ENCODE data around the gene POU2AF2.
A peak's percentile ranks its signal among the peaks of the same experiment; 100 is the strongest.
"Not testable (repeated sequence)": the region's sequence is repeated elsewhere in the genome, so short reads cannot be mapped to it uniquely, and the experiment has no call there.

Gene POU2AF2

DNA sequence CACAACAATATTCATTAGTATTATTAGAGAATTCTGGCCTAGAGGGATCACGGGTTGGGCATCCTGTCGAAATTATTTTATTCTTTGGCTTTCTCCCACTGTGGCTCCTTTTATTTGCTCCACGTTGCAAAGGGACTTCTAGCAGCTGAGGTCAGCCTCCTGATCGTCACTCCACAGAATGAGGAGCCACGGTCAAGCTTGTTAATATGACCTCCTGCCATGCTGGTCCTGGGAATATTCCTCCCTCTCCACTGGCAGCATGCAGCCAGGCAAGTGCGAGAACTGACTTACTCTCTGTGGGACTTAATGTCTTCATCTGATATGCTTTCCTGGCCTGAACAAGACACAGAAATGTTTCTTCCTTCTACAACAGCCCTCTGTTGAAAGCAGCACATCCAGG is 73.8 kb downstream of the POU2AF2 start:
- DNase-seq (ENCODE audit: low read depth) = no peak
- H3K4me3 ChIP-seq (ENCODE audit: control insufficient read depth, low read depth, low read length) = no peak overlapping the region
- TF ChIP-seq, protein P1, sequence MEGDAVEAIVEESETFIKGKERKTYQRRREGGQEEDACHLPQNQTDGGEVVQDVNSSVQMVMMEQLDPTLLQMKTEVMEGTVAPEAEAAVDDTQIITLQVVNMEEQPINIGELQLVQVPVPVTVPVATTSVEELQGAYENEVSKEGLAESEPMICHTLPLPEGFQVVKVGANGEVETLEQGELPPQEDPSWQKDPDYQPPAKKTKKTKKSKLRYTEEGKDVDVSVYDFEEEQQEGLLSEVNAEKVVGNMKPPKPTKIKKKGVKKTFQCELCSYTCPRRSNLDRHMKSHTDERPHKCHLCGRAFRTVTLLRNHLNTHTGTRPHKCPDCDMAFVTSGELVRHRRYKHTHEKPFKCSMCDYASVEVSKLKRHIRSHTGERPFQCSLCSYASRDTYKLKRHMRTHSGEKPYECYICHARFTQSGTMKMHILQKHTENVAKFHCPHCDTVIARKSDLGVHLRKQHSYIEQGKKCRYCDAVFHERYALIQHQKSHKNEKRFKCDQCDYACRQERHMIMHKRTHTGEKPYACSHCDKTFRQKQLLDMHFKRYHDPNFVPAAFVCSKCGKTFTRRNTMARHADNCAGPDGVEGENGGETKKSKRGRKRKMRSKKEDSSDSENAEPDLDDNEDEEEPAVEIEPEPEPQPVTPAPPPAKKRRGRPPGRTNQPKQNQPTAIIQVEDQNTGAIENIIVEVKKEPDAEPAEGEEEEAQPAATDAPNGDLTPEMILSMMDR (conservative IDR thresholded peaks at IDR 0.05; ENCODE audit: control insufficient read depth, insufficient read depth, low read depth, low read length) = no peak

- not testable (repeated sequence) for DNase-seq (ENCODE audit: low read depth)
Observed at GRCh38 chr11:111320199-111320598, 74.7 kb downstream of the POU2AF2 start.

DNA sequence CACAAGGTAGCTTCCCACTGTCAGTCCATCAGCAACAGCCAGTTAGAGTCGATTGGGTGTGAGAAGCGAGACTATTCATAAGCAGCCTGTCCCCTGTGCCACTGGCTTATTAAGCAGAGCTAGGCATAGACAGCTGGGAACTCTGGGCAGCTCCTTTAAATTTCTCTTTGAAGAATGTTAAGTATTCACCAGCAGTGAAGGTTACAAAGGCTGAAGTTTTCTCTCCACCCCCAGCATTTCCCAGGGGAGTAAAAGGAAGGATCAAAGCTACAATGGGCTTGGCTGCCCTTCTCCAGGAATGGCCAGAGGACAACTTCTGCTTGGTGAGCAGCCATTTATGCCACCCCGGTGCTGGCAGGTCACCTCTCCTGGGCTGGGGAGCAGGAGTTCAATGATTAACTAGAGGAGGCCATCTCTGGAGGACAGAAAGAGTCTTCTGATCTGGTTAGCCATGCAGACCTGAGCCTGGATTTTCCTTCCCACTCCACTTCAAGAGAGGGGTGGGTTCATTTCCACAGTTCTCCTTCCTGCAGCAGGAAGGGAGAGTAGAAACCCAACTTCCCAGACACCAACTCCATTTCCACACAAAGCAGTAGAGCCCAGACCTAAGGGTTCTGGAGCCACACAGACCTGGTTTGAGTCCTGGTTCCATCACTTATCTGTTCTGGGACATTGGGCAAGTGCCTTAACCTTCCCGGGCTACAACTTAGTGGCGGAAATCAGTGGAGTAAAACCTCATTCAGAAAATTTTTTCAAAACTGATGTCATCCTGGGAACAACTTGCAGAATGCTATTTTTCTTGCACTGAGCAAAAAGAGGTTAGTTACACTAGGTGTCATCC is 75.4 kb downstream of the POU2AF2 start:
- no peak for DNase-seq (ENCODE audit: low read depth)
- no peak overlapping the region for H3K4me3 ChIP-seq (ENCODE audit: control insufficient read depth, low read depth, low read length)
- TF ChIP-seq, protein P1 (conservative IDR thresholded peaks at IDR 0.05; ENCODE audit: control insufficient read depth, insufficient read depth, low read depth, low read length) = no peak

More at GRCh38 chr11:111320199-111320598, 74.7 kb downstream of the POU2AF2 start:
- H3K4me3 ChIP-seq (ENCODE audit: control insufficient read depth, low read depth, low read length) = not testable (repeated sequence)

DNA sequence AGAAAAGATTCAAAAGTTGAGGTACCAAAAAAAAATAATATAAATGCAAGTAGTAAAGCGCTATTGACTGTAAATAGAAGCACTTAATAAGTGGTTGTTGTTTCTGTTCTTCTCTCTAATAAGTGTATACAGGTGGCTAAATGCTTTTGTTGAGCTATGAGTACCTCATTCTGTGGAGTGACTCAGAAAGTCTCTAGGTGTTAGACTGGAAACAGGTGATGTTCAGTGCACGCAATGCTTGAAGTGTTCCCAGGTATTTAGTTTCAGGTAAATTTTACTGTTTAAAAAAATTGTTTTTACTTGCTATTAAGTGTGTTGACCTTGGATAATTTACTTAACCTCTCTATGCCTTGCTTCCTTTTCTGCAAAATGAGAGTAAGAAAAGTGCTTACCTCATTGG is 77.0 kb downstream of the POU2AF2 start:
- DNase-seq (ENCODE audit: low read depth) = no peak
- TF ChIP-seq, protein P1 (conservative IDR thresholded peaks at IDR 0.05; ENCODE audit: control insufficient read depth, insufficient read depth, low read depth, low read length) = no peak
- no peak overlapping the region for H3K4me3 ChIP-seq (ENCODE audit: control insufficient read depth, low read depth, low read length)

- no peak overlapping the region for H3K4me3 ChIP-seq (ENCODE audit: control insufficient read depth, low read depth, low read length)
- TF ChIP-seq, protein P1 (conservative IDR thresholded peaks at IDR 0.05; ENCODE audit: control insufficient read depth, insufficient read depth, low read depth, low read length) = no peak
- peak; percentile 56 for DNase-seq (ENCODE audit: low read depth)
Observed at GRCh38 chr11:111324277-111324720, 78.8 kb downstream of the POU2AF2 start.

- H3K4me3 ChIP-seq (ENCODE audit: control insufficient read depth, low read depth, low read length) = no peak overlapping the region
- DNase-seq (ENCODE audit: low read depth) = no peak
- TF ChIP-seq, protein P1 (conservative IDR thresholded peaks at IDR 0.05; ENCODE audit: control insufficient read depth, insufficient read depth, low read depth, low read length) = no peak
Observed at GRCh38 chr11:111325259-111325658, 79.7 kb downstream of the POU2AF2 start.

DNA sequence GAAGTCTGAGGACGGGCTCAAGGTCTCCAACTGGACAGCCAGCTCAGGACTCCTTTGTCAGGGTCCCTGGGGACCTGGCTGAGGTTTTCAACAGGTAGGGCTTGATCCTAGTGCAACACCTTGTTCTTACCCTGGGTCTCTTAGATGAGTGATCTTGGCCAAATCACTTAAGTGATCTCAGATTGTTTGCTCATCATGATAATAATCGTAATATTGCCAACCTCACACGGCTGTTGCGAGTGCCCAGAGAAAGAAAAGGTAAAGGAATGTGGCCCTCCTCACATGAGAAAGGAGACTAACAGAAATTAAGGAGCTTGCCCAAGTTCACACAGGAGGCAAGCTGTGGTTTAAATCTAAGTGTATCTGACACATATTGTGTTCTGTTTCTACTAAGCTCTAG is 81.3 kb downstream of the POU2AF2 start:
- no peak overlapping the region for H3K4me3 ChIP-seq (ENCODE audit: control insufficient read depth, low read depth, low read length)
- DNase-seq (ENCODE audit: low read depth) = no peak
- TF ChIP-seq, protein P1 (conservative IDR thresholded peaks at IDR 0.05; ENCODE audit: control insufficient read depth, insufficient read depth, low read depth, low read length) = no peak
